KMS-11 (cell line): ENCODE results near the gene TSSK1B.

ENCODE experiments used
- H2AFZ ChIP-seq: fragments of 200-600 bp; sonication (generic); 2 replicates; pipeline ENCODE4 v1.6.1; 2016; ENCODE audit warnings: antibody characterized with exemption, mixed run types, low read depth
- H3K27ac ChIP-seq: fragments of 200-600 bp; sonication (generic); 2 replicates; pipeline ENCODE4 v1.6.1; 2016; ENCODE audit warnings: mild to moderate bottlenecking, mixed run types
- H3K27me3 ChIP-seq: fragments of 200-600 bp; sonication (generic); 2 replicates; pipeline ENCODE4 v1.6.1; 2017; ENCODE audit warnings: mild to moderate bottlenecking, low read depth, mixed run types, moderate library complexity; ENCODE audit not compliant: insufficient read depth
- H3K36me3 ChIP-seq: fragments of 200-600 bp; sonication (generic); 2 replicates; pipeline ENCODE4 v1.6.1; 2017; ENCODE audit warnings: mild to moderate bottlenecking, mixed run types; ENCODE audit not compliant: insufficient read depth
- H3K4me1 ChIP-seq: fragments of 200-600 bp; sonication (generic); 2 replicates; pipeline ENCODE4 v1.6.1; 2016; ENCODE audit warnings: mild to moderate bottlenecking, low read depth, mixed run types; ENCODE audit not compliant: poor library complexity, severe bottlenecking
- H3K4me2 ChIP-seq: fragments of 200-600 bp; sonication (generic); 2 replicates; pipeline ENCODE4 v1.7.0; 2016; ENCODE audit warnings: mild to moderate bottlenecking, mixed run types
- H3K4me3 ChIP-seq: fragments of 200-600 bp; sonication (generic); IDR thresholded peaks from 2 replicates; pipeline ENCODE4 v1.6.1; 2017; ENCODE audit warnings: low read depth, low read length, mixed read lengths; ENCODE audit not compliant: insufficient read depth
- H3K79me2 ChIP-seq: fragments of 200-600 bp; sonication (generic); 2 replicates; pipeline ENCODE4 v1.6.1; 2016; ENCODE audit warnings: low read depth, mixed run types; ENCODE audit not compliant: insufficient read depth
- H3K9ac ChIP-seq: fragments of 200-600 bp; sonication (generic); 2 replicates; pipeline ENCODE4 v1.6.1; 2016; ENCODE audit warnings: mild to moderate bottlenecking, mixed run types
- H4K20me1 ChIP-seq: fragments of 200-600 bp; sonication (generic); 2 replicates; pipeline ENCODE4 v1.6.1; 2016; ENCODE audit warnings: mild to moderate bottlenecking, mixed run types; ENCODE audit not compliant: insufficient read depth
- CTCF ChIP-seq: fragments of 200-600 bp; sonication (generic); conservative IDR thresholded peaks from 2 replicates; pipeline ENCODE4 v1.6.1; 2017; ENCODE audit warnings: low read depth, mild to moderate bottlenecking, antibody characterized with exemption, low read length, moderate library complexity, mixed read lengths

Gene TSSK1B, protein sequence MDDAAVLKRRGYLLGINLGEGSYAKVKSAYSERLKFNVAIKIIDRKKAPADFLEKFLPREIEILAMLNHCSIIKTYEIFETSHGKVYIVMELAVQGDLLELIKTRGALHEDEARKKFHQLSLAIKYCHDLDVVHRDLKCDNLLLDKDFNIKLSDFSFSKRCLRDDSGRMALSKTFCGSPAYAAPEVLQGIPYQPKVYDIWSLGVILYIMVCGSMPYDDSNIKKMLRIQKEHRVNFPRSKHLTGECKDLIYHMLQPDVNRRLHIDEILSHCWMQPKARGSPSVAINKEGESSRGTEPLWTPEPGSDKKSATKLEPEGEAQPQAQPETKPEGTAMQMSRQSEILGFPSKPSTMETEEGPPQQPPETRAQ

DNA sequence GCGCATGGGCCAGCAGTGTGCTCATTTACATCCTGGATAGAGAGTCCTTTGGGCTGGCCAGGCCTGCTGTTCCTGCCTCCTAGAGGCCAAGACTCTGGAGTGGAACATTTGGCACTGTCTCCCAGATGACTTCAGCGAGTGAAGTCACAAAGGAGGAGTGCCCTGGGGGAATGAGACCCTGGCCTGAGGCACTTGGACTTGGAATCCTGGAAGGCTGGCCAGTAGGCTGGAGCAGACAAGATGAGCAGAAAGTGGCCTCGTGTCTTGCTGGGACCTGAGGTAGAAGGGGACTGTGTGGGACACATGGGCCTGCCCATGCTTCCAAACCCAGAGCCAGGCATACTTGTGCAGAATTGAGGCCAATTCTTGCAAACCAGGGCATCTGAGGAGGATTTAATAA lies at the start of gene TSSK1B:
Gene TSSK1B, minus strand, starts transcription at position 101 of the 400 bp plus-strand sequence. CDS start 150 bp downstream, outside the sequence.
- Histone ChIP-seq H3K36me3 (no peaks in the 10 kb centered on the region), H3K4me3 (no peak within 1 kb of the TSS), H3K79me2 (no peaks in the 10 kb centered on the region), H3K27me3 (no peaks in the 10 kb centered on the region), H3K4me1 (no peaks in the 10 kb centered on the region), H3K27ac (no peak within 1 kb of the TSS), H3K9ac (no peak within 1 kb of the TSS), H4K20me1 (no peaks in the 10 kb centered on the region), H3K4me2 (no peak within 1 kb of the TSS), H2AFZ (no peak within 1 kb of the TSS)
- no peak for TF ChIP-seq CTCF

GRCh38 chr5:113480243-113480642 lies 45.5 kb upstream of the TSSK1B start:
- H3K36me3 ChIP-seq = no peaks in the 10 kb centered on the region
- H3K4me3 ChIP-seq = no peak overlapping the region
- H3K4me1 ChIP-seq = no peaks in the 10 kb centered on the region
- no peak overlapping the region for H2AFZ ChIP-seq
- H3K27me3 ChIP-seq = no peaks in the 10 kb centered on the region
- no peak overlapping the region for H3K4me2 ChIP-seq
- H4K20me1 ChIP-seq = no peaks in the 10 kb centered on the region
- no peak overlapping the region for H3K27ac ChIP-seq
- no peaks in the 10 kb centered on the region for H3K79me2 ChIP-seq
- no peak overlapping the region for H3K9ac ChIP-seq
- no peak for TF ChIP-seq CTCF

GRCh38 chr5:113478691-113479090 lies 43.9 kb upstream of the TSSK1B start:
- H3K36me3 ChIP-seq = no peaks in the 10 kb centered on the region
- H4K20me1 ChIP-seq = no peaks in the 10 kb centered on the region
- TF ChIP-seq CTCF = no peak
- no peak overlapping the region for H3K27ac ChIP-seq
- H2AFZ ChIP-seq = no peak overlapping the region
- H3K4me3 ChIP-seq = no peak overlapping the region
- H3K79me2 ChIP-seq = no peaks in the 10 kb centered on the region
- no peaks in the 10 kb centered on the region for H3K4me1 ChIP-seq
- H3K27me3 ChIP-seq = no peaks in the 10 kb centered on the region
- H3K9ac ChIP-seq = no peak overlapping the region
- no peak overlapping the region for H3K4me2 ChIP-seq

GRCh38 chr5:113474100-113474728 lies 39.4 kb upstream of the TSSK1B start:
- Histone ChIP-seq H3K9ac (no peak overlapping the region), H2AFZ (no peak overlapping the region), H3K36me3 (no peaks in the 10 kb centered on the region), H4K20me1 (no peaks in the 10 kb centered on the region), H3K4me2 (no peak overlapping the region), H3K27me3 (no peaks in the 10 kb centered on the region), H3K4me3 (no peak overlapping the region), H3K79me2 (no peaks in the 10 kb centered on the region), H3K4me1 (no peaks in the 10 kb centered on the region), H3K27ac (no peak overlapping the region)
- no peak for TF ChIP-seq CTCF
